Esophagus muscularis mucosa (tissue), 4 donors: ENCODE data around the gene NDEL1. TPM values are rescaled to one million over a fixed set of nuclear protein-coding genes. Genes with fewer than 3 reads are reported as not detected.

Source experiments
- DNase-seq: peaks from one replicate; pipeline ENCODE4 v3.0.0-alpha.2; 2017; ENCODE audit errors: extremely low spot score
- H3K27ac ChIP-seq, 4 donors: fragments of 200-600 bp; sonication (generic); replicated peaks in 1 of 4; 1 replicate in 3 of 4; 2 replicates in 1 of 4; pipeline ENCODE4 v1.5.1; 2016 to 2019; ENCODE audit warnings: mild to moderate bottlenecking in 1 of 4
- H3K27me3 ChIP-seq, 4 donors: fragments of 200-600 bp; sonication (generic); one replicate each; pipeline versions ENCODE4 v1.5.1 to v1.6.0; 2016 to 2019
- H3K36me3 ChIP-seq, 4 donors: fragments of 200-600 bp; sonication (generic); one replicate each; pipeline ENCODE4 v1.5.1; 2016 to 2019
- H3K4me1 ChIP-seq, 4 donors: fragments of 200-600 bp; sonication (generic); one replicate each; pipeline ENCODE4 v1.5.1; 2016 to 2019
- H3K4me3 ChIP-seq, 4 donors: fragments of 200-600 bp; sonication (generic); 1 replicate in 2 of 4; 2 replicates in 2 of 4; pipeline ENCODE4 v1.5.1; 2016 to 2019; ENCODE audit warnings: mild to moderate bottlenecking in 4 of 4, moderate library complexity in 1 of 4
- H3K9me3 ChIP-seq, 4 donors: fragments of 200-600 bp; sonication (generic); 1 replicate in 3 of 4; 2 replicates in 1 of 4; pipeline ENCODE4 v1.5.1; 2016 to 2019
- EP300 ChIP-seq: sonication (generic); formaldehyde crosslinking; IDR thresholded peaks from one replicate; pipeline ENCODE4 v1.6.1; 2017; ENCODE audit warnings: antibody characterized with exemption
- POLR2A ChIP-seq: fragments of 450-650 bp; IDR thresholded peaks from one replicate; pipeline ENCODE4 v1.6.1; 2017; ENCODE audit warnings: antibody characterized with exemption, moderate library complexity, mild to moderate bottlenecking, low read depth
- POLR2AphosphoS5 ChIP-seq, 2 donors: sonication (generic); formaldehyde crosslinking; IDR thresholded peaks; one replicate each; pipeline ENCODE4 v1.6.1; 2017; ENCODE audit warnings: antibody characterized with exemption in 2 of 2
- WGBS: methylation state at CpG from one replicate; pipeline ENCODE4 v1.1.5; 2018; 5-methylcytosine and 5-hydroxymethylcytosine counted together
- intact Hi-C: fragments of 100-400 bp; cut with DNase I; formaldehyde crosslinking; loops from one replicate; pipeline ENCODE4 v1.15.1; 2023
- total RNA-seq, 4 donors: library from RNA; depleted of rRNA; stranded (reverse); fragments of >200 nt; gene quantifications; one replicate each; pipeline versions ENCODE4 v1.1.0 to v1.2.1, GENCODE V29; 2016
- TF ChIP-seq, protein P1 (sequence below), 3 experiments: fragments of 200-600 bp in 2 of 3; fragments of 450-650 bp in 1 of 3; sonication (generic) in 2 of 3; IDR thresholded peaks; one replicate each; pipeline ENCODE4 v1.5.1; 2017 to 2019; ENCODE audit warnings: antibody characterized with exemption in 3 of 3, mild to moderate bottlenecking in 2 of 3, moderate library complexity in 1 of 3

Gene NDEL1, protein sequence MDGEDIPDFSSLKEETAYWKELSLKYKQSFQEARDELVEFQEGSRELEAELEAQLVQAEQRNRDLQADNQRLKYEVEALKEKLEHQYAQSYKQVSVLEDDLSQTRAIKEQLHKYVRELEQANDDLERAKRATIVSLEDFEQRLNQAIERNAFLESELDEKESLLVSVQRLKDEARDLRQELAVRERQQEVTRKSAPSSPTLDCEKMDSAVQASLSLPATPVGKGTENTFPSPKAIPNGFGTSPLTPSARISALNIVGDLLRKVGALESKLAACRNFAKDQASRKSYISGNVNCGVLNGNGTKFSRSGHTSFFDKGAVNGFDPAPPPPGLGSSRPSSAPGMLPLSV
- total RNA-seq = 10 to 100 TPM; 48.2 to 80.8 (median 55.5) TPM

GRCh38 chr17:8435245-8436168, at the start of gene NDEL1:
TSS of gene NDEL1 (plus strand) at chr17:8435884. CDS start at chr17:8444272, 8,388 bp downstream.
- whole genome bisulfite sequencing = 12% methylated on average over 10 of the region's 68 CpGs
- H3K4me1 ChIP-seq = peaks cover 29 to 45% (median 37%) of the 10 kb centered on the region in 4 donors
- H3K27ac ChIP-seq = peak within 1 kb of the TSS; percentile 100
- H3K36me3 ChIP-seq = peaks cover 0 to 19% (median 9%) of the 10 kb centered on the region in 4 donors
- no peaks in the 10 kb centered on the region for H3K27me3 ChIP-seq
- peak; percentile 100 for TF ChIP-seq POLR2AphosphoS5 (IDR thresholded peaks at IDR 0.05)
- TF ChIP-seq, protein P1, sequence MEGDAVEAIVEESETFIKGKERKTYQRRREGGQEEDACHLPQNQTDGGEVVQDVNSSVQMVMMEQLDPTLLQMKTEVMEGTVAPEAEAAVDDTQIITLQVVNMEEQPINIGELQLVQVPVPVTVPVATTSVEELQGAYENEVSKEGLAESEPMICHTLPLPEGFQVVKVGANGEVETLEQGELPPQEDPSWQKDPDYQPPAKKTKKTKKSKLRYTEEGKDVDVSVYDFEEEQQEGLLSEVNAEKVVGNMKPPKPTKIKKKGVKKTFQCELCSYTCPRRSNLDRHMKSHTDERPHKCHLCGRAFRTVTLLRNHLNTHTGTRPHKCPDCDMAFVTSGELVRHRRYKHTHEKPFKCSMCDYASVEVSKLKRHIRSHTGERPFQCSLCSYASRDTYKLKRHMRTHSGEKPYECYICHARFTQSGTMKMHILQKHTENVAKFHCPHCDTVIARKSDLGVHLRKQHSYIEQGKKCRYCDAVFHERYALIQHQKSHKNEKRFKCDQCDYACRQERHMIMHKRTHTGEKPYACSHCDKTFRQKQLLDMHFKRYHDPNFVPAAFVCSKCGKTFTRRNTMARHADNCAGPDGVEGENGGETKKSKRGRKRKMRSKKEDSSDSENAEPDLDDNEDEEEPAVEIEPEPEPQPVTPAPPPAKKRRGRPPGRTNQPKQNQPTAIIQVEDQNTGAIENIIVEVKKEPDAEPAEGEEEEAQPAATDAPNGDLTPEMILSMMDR (IDR thresholded peaks at IDR 0.05) = no peak
- TF ChIP-seq POLR2A = peak; percentile 98
- H3K4me3 ChIP-seq = peak within 1 kb of the TSS; percentile 86 to 98 (median 96)
- peak; percentile 99 for DNase-seq
- no peaks in the 10 kb centered on the region for H3K9me3 ChIP-seq
- intact Hi-C loops = no loop called here

- intact Hi-C loops = loop anchor here (10.0 kb wide), 1 partner anchor 162 kb away; no protein-coding TSS in a partner anchor
- H3K4me3 ChIP-seq = no peak overlapping the region
- H3K4me1 ChIP-seq = peaks cover 8 to 24% (median 18%) of the 10 kb centered on the region in 4 donors
- H3K36me3 ChIP-seq = peaks cover 0 to 3% (median 0%) of the 10 kb centered on the region in 4 donors
- H3K9me3 ChIP-seq = no peaks in the 10 kb centered on the region
- no peak for DNase-seq
- no peaks in the 10 kb centered on the region for H3K27me3 ChIP-seq
- TF ChIP-seq EP300 (no peak), POLR2A (no peak), POLR2AphosphoS5 (IDR thresholded peaks at IDR 0.05) (no peak)
- TF ChIP-seq, protein P1 (IDR thresholded peaks at IDR 0.05) = no peak
- 77% methylated on average over 6 of the region's 6 CpGs for whole genome bisulfite sequencing
- H3K27ac ChIP-seq = no peak overlapping the region
Observed at GRCh38 chr17:8386841-8387240, 48.8 kb upstream of the NDEL1 start.

GRCh38 chr17:8387914-8388651, 47.6 kb upstream of the NDEL1 start:
- Histone ChIP-seq H3K27me3 (peaks cover 0 to 9% (median 0%) of the 10 kb centered on the region in 4 donors), H3K9me3 (no peaks in the 10 kb centered on the region), H3K4me1 (peaks cover 4 to 16% (median 12%) of the 10 kb centered on the region in 4 donors), H3K27ac (no peak overlapping the region), H3K4me3 (no peak overlapping the region), H3K36me3 (no peaks in the 10 kb centered on the region)
- DNase-seq = no peak
- 93% methylated on average over 7 of the region's 7 CpGs for WGBS
- TF ChIP-seq, protein P1 (IDR thresholded peaks at IDR 0.05) = no peak
- TF ChIP-seq POLR2A (no peak), POLR2AphosphoS5 (IDR thresholded peaks at IDR 0.05) (no peak), EP300 (no peak)
- intact Hi-C loops = loop anchor here (10.0 kb wide), 1 partner anchor 163 kb away; no protein-coding TSS in a partner anchor

- whole genome bisulfite sequencing = 52% methylated on average over 6 of the region's 9 CpGs
- H3K4me3 ChIP-seq = no peak overlapping the region
- DNase-seq = no peak
Observed at GRCh38 chr17:8391711-8392110, 44.0 kb upstream of the NDEL1 start.

More at GRCh38 chr17:8391711-8392110, 44.0 kb upstream of the NDEL1 start:
- intact Hi-C loops = no loop called here
- H3K36me3 ChIP-seq = no peaks in the 10 kb centered on the region
- H3K27ac ChIP-seq = no peak overlapping the region
- H3K4me1 ChIP-seq = no peaks in the 10 kb centered on the region
- TF ChIP-seq, protein P1 (IDR thresholded peaks at IDR 0.05) = no peak
- TF ChIP-seq EP300 = no peak
- TF ChIP-seq POLR2A = no peak
- TF ChIP-seq POLR2AphosphoS5 (IDR thresholded peaks at IDR 0.05) = no peak
- no peaks in the 10 kb centered on the region for H3K9me3 ChIP-seq
- peaks cover 0 to 45% (median 13%) of the 10 kb centered on the region in 4 donors for H3K27me3 ChIP-seq
